Osteoblast (primary cell): ENCODE results near the gene AQP4. TPM values are rescaled to one million over a fixed set of nuclear protein-coding genes. Genes with fewer than 3 reads are reported as not detected.

ENCODE experiments used
- DNase-seq: peaks from one replicate; pipeline ENCODE4 v3.0.0; 2011; ENCODE audit warnings: low spot score, mixed read lengths; ENCODE audit not compliant: insufficient read length; ENCODE audit errors: missing footprints
- H2AFZ ChIP-seq: 2 replicates; pipeline ENCODE4 v1.6.0; 2011; ENCODE audit warnings: mild to moderate bottlenecking, low read length
- H3K27ac ChIP-seq: 2 replicates; pipeline ENCODE4 v1.5.1; 2011; ENCODE audit warnings: mild to moderate bottlenecking, low read depth, low read length, moderate library complexity
- H3K27me3 ChIP-seq: 2 replicates; pipeline ENCODE4 v1.6.0; 2012; ENCODE audit warnings: mild to moderate bottlenecking, control low read depth, inconsistent platforms, low read length, moderate library complexity; ENCODE audit not compliant: insufficient read depth
- H3K36me3 ChIP-seq: 2 replicates; pipeline ENCODE4 v1.5.1; 2011; ENCODE audit warnings: mild to moderate bottlenecking, low read length, control low read depth, moderate library complexity; ENCODE audit not compliant: insufficient read depth
- H3K4me1 ChIP-seq: 2 replicates; pipeline ENCODE4 v1.5.1; 2011; ENCODE audit warnings: mild to moderate bottlenecking, low read length, control low read depth, moderate library complexity; ENCODE audit not compliant: insufficient read depth
- H3K4me2 ChIP-seq: 2 replicates; pipeline ENCODE4 v1.6.0; 2011; ENCODE audit warnings: mild to moderate bottlenecking, low read length; ENCODE audit not compliant: insufficient read depth
- H3K4me3 ChIP-seq: fragments of 200-600 bp; sonication (generic); 3 replicates; pipeline ENCODE4 v1.5.1; 2012; ENCODE audit warnings: mild to moderate bottlenecking, low read length, inconsistent platforms; ENCODE audit not compliant: insufficient read depth
- H3K79me2 ChIP-seq: 2 replicates; pipeline ENCODE4 v1.6.0; 2012; ENCODE audit warnings: mild to moderate bottlenecking, low read length, control low read depth, inconsistent platforms; ENCODE audit not compliant: insufficient read depth
- H3K9me3 ChIP-seq: 2 replicates; pipeline ENCODE4 v1.5.1; 2011; ENCODE audit warnings: low read depth, low read length, control low read depth
- H4K20me1 ChIP-seq: 2 replicates; pipeline ENCODE4 v1.6.0; 2012; ENCODE audit warnings: mild to moderate bottlenecking, low read length, control low read depth; ENCODE audit not compliant: insufficient read depth
- total RNA-seq: library from RNA; depleted of rRNA; stranded (reverse); fragments of >200 nt; gene quantifications from 2 replicates; pipeline ENCODE4 v1.2.3, GENCODE V29; 2012
- TF ChIP-seq, protein P1 (sequence below): IDR thresholded peaks from 2 replicates; pipeline ENCODE4 v1.5.1; 2011; ENCODE audit warnings: mild to moderate bottlenecking, low read depth, low read length, moderate library complexity; ENCODE audit errors: extremely low read depth

AQP4 gene
- total RNA-seq: not detected in 2 replicates

GRCh38 chr18:26865557-26865956 lies at the start of gene AQP4:
Gene AQP4 (minus strand): TSS chr18:26865707. CDS start chr18:26865689, 18 bp downstream.
- no peaks in the 10 kb centered on the region for H3K4me1 ChIP-seq
- no peak for DNase-seq
- H3K79me2 ChIP-seq: no peaks in the 10 kb centered on the region
- H3K9me3 ChIP-seq: no peaks in the 10 kb centered on the region
- no peaks in the 10 kb centered on the region for H3K36me3 ChIP-seq
- TF ChIP-seq, protein P1, sequence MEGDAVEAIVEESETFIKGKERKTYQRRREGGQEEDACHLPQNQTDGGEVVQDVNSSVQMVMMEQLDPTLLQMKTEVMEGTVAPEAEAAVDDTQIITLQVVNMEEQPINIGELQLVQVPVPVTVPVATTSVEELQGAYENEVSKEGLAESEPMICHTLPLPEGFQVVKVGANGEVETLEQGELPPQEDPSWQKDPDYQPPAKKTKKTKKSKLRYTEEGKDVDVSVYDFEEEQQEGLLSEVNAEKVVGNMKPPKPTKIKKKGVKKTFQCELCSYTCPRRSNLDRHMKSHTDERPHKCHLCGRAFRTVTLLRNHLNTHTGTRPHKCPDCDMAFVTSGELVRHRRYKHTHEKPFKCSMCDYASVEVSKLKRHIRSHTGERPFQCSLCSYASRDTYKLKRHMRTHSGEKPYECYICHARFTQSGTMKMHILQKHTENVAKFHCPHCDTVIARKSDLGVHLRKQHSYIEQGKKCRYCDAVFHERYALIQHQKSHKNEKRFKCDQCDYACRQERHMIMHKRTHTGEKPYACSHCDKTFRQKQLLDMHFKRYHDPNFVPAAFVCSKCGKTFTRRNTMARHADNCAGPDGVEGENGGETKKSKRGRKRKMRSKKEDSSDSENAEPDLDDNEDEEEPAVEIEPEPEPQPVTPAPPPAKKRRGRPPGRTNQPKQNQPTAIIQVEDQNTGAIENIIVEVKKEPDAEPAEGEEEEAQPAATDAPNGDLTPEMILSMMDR: no peak
- H4K20me1 ChIP-seq: no peaks in the 10 kb centered on the region
- H2AFZ ChIP-seq: no peak within 1 kb of the TSS
- H3K27ac ChIP-seq: no peak within 1 kb of the TSS
- no peak within 1 kb of the TSS for H3K4me2 ChIP-seq
- no peaks in the 10 kb centered on the region for H3K27me3 ChIP-seq
- H3K4me3 ChIP-seq: no peak within 1 kb of the TSS

- H3K4me3 ChIP-seq: no peak overlapping the region
- H3K36me3 ChIP-seq: no peaks in the 10 kb centered on the region
- H4K20me1 ChIP-seq: no peaks in the 10 kb centered on the region
- no peaks in the 10 kb centered on the region for H3K79me2 ChIP-seq
- DNase-seq: no peak
- H3K27me3 ChIP-seq: no peaks in the 10 kb centered on the region
- TF ChIP-seq, protein P1: no peak
- no peak overlapping the region for H2AFZ ChIP-seq
- H3K9me3 ChIP-seq: no peaks in the 10 kb centered on the region
- H3K4me1 ChIP-seq: no peaks in the 10 kb centered on the region
- no peak overlapping the region for H3K27ac ChIP-seq
- no peak overlapping the region for H3K4me2 ChIP-seq
These were observed 46.3 kb upstream of the AQP4 start for GRCh38 chr18:26911840-26912239.

- Histone ChIP-seq H3K27ac (no peak overlapping the region), H4K20me1 (no peaks in the 10 kb centered on the region), H3K4me3 (no peak overlapping the region), H3K36me3 (no peaks in the 10 kb centered on the region), H3K4me1 (no peaks in the 10 kb centered on the region), H3K27me3 (no peaks in the 10 kb centered on the region), H3K79me2 (no peaks in the 10 kb centered on the region), H3K9me3 (no peaks in the 10 kb centered on the region), H3K4me2 (no peak overlapping the region), H2AFZ (no peak overlapping the region)
- TF ChIP-seq, protein P1: no peak
- no peak for DNase-seq
These were observed 44.2 kb upstream of the AQP4 start for GRCh38 chr18:26909599-26910290.

DNA sequence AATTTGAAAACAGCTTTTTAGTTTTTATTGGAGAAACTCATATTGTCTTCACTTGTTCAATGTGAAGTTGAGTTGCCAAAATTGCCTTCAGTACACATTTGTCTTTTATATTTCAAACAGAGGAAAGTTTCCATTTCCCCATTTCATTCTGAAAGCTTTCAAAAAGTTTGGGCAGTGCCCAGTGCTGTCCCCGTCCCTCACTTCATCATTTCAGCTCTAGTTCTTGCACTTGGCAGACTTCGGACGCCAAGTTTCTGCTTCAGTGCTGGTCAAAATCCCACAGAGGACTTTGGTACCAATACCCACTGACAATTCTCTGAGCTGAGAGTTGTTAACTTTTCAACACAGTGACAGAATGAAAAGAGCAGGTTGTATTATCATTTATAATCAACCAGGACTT lies 43.4 kb upstream of the AQP4 start:
- no peaks in the 10 kb centered on the region for H3K9me3 ChIP-seq
- no peaks in the 10 kb centered on the region for H4K20me1 ChIP-seq
- no peaks in the 10 kb centered on the region for H3K4me1 ChIP-seq
- no peak overlapping the region for H3K4me2 ChIP-seq
- no peaks in the 10 kb centered on the region for H3K27me3 ChIP-seq
- H3K27ac ChIP-seq: no peak overlapping the region
- no peak for DNase-seq
- TF ChIP-seq, protein P1: no peak
- H3K4me3 ChIP-seq: no peak overlapping the region
- no peak overlapping the region for H2AFZ ChIP-seq
- no peaks in the 10 kb centered on the region for H3K79me2 ChIP-seq
- H3K36me3 ChIP-seq: no peaks in the 10 kb centered on the region
